ENCODE measurements around the gene EPN2. TPM values are rescaled to one million over a fixed set of nuclear protein-coding genes. Genes with fewer than 3 reads are reported as not detected.

EPN2 gene
- total RNA-seq, 4 donors from 2014 or later, result 18.9 to 31.8 (median 26.2) TPM

DNA sequence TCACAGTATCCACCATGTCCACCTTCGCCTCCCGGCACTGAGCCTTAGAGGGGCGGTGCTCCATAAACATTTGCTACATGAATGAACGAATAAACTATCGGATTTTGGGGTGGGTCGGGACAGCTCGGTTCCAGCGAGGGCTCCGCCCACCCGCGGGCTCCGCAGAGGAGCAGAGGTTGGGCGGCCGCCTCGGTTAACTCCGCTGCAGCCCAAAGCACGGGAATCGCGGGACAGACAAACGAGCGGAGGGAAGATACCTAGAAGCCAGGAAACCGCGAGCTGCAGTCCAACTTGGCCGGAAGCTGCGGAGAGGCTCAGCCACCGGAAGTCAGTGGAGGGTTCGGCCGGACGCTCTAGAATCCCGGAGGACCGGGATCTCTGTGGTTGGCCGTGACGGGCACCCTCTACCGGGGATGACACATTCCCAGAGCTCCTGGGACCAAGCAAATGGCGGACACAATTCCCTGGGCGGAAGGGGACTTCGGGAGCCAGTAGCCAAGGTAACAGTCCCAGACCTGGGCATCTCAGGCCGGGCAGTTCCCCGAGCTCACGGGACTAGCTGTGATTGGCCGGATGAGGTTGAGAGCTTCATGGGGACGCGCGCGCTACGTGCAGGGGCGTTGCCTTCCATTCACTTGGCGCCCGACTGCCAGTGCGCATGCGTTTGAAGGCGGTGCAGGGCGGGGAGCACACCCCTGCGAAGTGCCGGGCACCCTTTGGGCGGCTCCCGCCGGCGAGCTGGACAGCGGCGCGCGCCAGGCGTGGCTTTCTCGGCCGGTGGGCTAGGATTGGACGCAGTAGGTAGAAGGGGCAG is 140.6 kb downstream of the EPN2 start:
- H3K36me3 ChIP-seq, result peaks cover 0 to 32% of the 10 kb centered on the region in 2 donors
- H3K27ac ChIP-seq, result peak overlapping the region; percentile 83 to 97 (median 94)
- DNase-seq (peak; percentile 97 to 99), ATAC-seq (peak; percentile 91 to 93)
- no peaks in the 10 kb centered on the region for H3K27me3 ChIP-seq
- H3K4me1 ChIP-seq, result peaks cover 7 to 16% of the 10 kb centered on the region in 2 donors
- H3K4me3 ChIP-seq, result peak overlapping the region; percentile 64 to 98 (median 83)
- H3K9me3 ChIP-seq, result no peaks in the 10 kb centered on the region
- peak; percentile 75 to 91 for TF ChIP-seq POLR2A (IDR thresholded peaks at IDR 0.05)
- TF ChIP-seq, protein P1, sequence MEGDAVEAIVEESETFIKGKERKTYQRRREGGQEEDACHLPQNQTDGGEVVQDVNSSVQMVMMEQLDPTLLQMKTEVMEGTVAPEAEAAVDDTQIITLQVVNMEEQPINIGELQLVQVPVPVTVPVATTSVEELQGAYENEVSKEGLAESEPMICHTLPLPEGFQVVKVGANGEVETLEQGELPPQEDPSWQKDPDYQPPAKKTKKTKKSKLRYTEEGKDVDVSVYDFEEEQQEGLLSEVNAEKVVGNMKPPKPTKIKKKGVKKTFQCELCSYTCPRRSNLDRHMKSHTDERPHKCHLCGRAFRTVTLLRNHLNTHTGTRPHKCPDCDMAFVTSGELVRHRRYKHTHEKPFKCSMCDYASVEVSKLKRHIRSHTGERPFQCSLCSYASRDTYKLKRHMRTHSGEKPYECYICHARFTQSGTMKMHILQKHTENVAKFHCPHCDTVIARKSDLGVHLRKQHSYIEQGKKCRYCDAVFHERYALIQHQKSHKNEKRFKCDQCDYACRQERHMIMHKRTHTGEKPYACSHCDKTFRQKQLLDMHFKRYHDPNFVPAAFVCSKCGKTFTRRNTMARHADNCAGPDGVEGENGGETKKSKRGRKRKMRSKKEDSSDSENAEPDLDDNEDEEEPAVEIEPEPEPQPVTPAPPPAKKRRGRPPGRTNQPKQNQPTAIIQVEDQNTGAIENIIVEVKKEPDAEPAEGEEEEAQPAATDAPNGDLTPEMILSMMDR (IDR thresholded peaks at IDR 0.05 in 4 of 5, conservative IDR thresholded peaks at IDR 0.05 in 1 of 5), result no peak
- in situ Hi-C loops (cut with MboI; ENCODE audit: low sequenced_read_pairs in 4 of 4) (no loop called here), intact Hi-C loops (cut with DNase I; ENCODE audit: low total_unique reads) (loop anchor here (1.0 to 10.0 kb wide), 6 partner anchors 16 to 269 kb away; partner anchors contain the start of genes ALDH3A2, B9D1 and SLC47A1)

GRCh38 chr17:19378416-19379360 is 141.5 kb downstream of the EPN2 start, which contains the start of gene MAPK7:
Gene MAPK7, plus strand, starts transcription at chr17:19378498. Its CDS starts 403 bp downstream, at chr17:19378901.
- Histone ChIP-seq H3K4me3 (peak within 1 kb of the TSS; percentile 64 to 98 (median 83)), H3K27ac (peak within 1 kb of the TSS; percentile 83 to 97 (median 94)), H3K27me3 (no peaks in the 10 kb centered on the region), H3K4me1 (peaks cover 7 to 16% of the 10 kb centered on the region in 2 donors), H3K36me3 (peaks cover 0 to 41% of the 10 kb centered on the region in 2 donors), H3K9me3 (no peaks in the 10 kb centered on the region)
- intact Hi-C loops (cut with DNase I; ENCODE audit: low total_unique reads), result loop anchor here (1.0 to 10.0 kb wide), 5 partner anchors 16 to 269 kb away; partner anchors contain the start of genes ALDH3A2, B9D1 and SLC47A1
- ATAC-seq (peak; percentile 3), DNase-seq (no peak)
- peak in 1 of 2 donors; percentile 42 for TF ChIP-seq POLR2A (IDR thresholded peaks at IDR 0.05)
- TF ChIP-seq, protein P1 (IDR thresholded peaks at IDR 0.05 in 4 of 5, conservative IDR thresholded peaks at IDR 0.05 in 1 of 5), result no peak
- in situ Hi-C loops (cut with MboI; ENCODE audit: low sequenced_read_pairs in 4 of 4), result no loop called here

DNA sequence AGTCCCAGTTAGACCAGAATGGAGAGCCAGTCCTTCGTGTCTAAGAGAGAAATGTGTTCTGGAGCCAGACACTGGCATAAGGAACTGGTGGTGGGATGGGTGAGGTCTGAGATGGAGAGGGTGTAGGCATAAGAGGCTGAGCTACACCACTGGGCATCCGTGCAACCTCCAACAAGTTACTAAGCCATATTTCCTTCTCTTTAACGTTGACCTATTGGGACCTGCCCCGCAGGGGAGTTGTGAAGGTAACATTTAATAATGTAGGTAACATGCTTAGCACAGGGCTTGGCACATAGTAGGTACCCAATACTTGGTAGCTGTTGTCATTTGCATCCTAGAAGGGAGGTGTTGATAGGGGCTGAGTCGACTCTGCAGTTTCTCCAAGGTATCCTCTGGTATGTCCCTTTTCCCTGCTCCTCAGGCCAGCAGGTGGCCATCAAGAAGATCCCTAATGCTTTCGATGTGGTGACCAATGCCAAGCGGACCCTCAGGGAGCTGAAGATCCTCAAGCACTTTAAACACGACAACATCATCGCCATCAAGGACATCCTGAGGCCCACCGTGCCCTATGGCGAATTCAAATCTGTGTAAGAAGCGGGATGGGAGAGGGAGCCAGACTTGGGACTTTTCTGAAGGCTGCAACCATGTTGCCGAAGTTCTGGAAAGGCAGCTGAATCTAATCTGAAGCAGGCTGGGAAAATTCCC is 142.3 kb downstream of the EPN2 start:
- H3K4me3 ChIP-seq, result peak overlapping the region; percentile 64 to 90 (median 74)
- ATAC-seq (no peak), DNase-seq (no peak)
- intact Hi-C loops (cut with DNase I; ENCODE audit: low total_unique reads), result loop anchor here (5.0 to 10.0 kb wide), 4 partner anchors 68 to 268 kb away; partner anchors contain the start of genes ALDH3A2 and SLC47A1
- H3K27ac ChIP-seq, result peak overlapping the region; percentile 83 to 97 (median 94)
- peaks cover 0 to 44% of the 10 kb centered on the region in 2 donors for H3K36me3 ChIP-seq
- no peaks in the 10 kb centered on the region for H3K9me3 ChIP-seq
- peaks cover 7 to 24% of the 10 kb centered on the region in 2 donors for H3K4me1 ChIP-seq
- no peak for TF ChIP-seq POLR2A (IDR thresholded peaks at IDR 0.05)
- TF ChIP-seq, protein P1 (IDR thresholded peaks at IDR 0.05 in 4 of 5, conservative IDR thresholded peaks at IDR 0.05 in 1 of 5), result no peak
- no peaks in the 10 kb centered on the region for H3K27me3 ChIP-seq
- in situ Hi-C loops (cut with MboI; ENCODE audit: low sequenced_read_pairs in 4 of 4), result no loop called here
